Gastrocnemius medialis (tissue), 4 donors: ENCODE data around the gene CCDC91. TPM values are rescaled to one million over a fixed set of nuclear protein-coding genes. Genes with fewer than 3 reads are reported as not detected.

Experiments used
- ATAC-seq, 2 donors: fragments of 150-250 bp; one replicate each; pipeline ENCODE4 v1.9.1; 2016
- DNase-seq, 2 donors: peaks; one replicate each; pipeline ENCODE4 v3.0.0-alpha.2; 2019
- H3K27ac ChIP-seq, 4 donors: fragments of 200-600 bp; sonication (generic); 1 replicate in 1 of 4; 2 replicates in 3 of 4; pipeline ENCODE4 v1.5.1; 2016 to 2018; ENCODE audit warnings: mild to moderate bottlenecking in 2 of 4, moderate library complexity in 1 of 4
- H3K27me3 ChIP-seq, 3 donors: fragments of 200-600 bp; sonication (generic) in 2 of 3; 1 replicate in 1 of 3; 2 replicates in 2 of 3; pipeline versions ENCODE4 v1.5.1 to v1.6.0; 2016 to 2019; ENCODE audit warnings: mild to moderate bottlenecking in 1 of 3, moderate library complexity in 1 of 3
- H3K36me3 ChIP-seq, 2 donors: fragments of 200-600 bp; sonication (generic) in 1 of 2; one replicate each; pipeline ENCODE4 v1.5.1; 2017 to 2018
- H3K4me1 ChIP-seq, 2 donors: fragments of 200-600 bp; sonication (generic) in 1 of 2; one replicate each; pipeline ENCODE4 v1.5.1; 2016 to 2017; ENCODE audit warnings: mild to moderate bottlenecking in 2 of 2
- H3K4me3 ChIP-seq, 4 donors: fragments of 200-600 bp; sonication (generic) in 3 of 4; 1 replicate in 1 of 4; 2 replicates in 3 of 4; pipeline ENCODE4 v1.5.1; 2016 to 2019; ENCODE audit warnings: mild to moderate bottlenecking in 2 of 4
- H3K9me3 ChIP-seq, 3 donors: fragments of 200-600 bp; sonication (generic) in 2 of 3; 1 replicate in 1 of 3; 2 replicates in 2 of 3; pipeline ENCODE4 v1.5.1; 2016 to 2019
- CTCF ChIP-seq, 5 experiments: fragments of 450-650 bp in 3 of 5; fragments of 200-600 bp in 2 of 5; sonication (generic) in 2 of 5; IDR thresholded peaks in 4 of 5; conservative IDR thresholded peaks in 1 of 5; 1 replicate in 4 of 5; 2 replicates in 1 of 5; pipeline ENCODE4 v1.5.1; 2016 to 2019; ENCODE audit warnings: antibody characterized with exemption in 5 of 5, mild to moderate bottlenecking in 3 of 5, moderate library complexity in 3 of 5
- POLR2A ChIP-seq, 2 donors: fragments of 450-650 bp; IDR thresholded peaks; one replicate each; pipeline ENCODE4 v1.6.1; 2017; ENCODE audit warnings: antibody characterized with exemption in 2 of 2, mild to moderate bottlenecking in 2 of 2, moderate library complexity in 2 of 2
- in situ Hi-C, 4 donors: fragments of 200-750 bp; cut with MboI; loops; one replicate each; pipeline versions ENCODE4 v1.15.0 to v1.8.0; 2017; ENCODE audit warnings: low sequenced_read_pairs in 4 of 4
- intact Hi-C: fragments of 100-400 bp; cut with DNase I; formaldehyde crosslinking; loops from one replicate; pipeline ENCODE4 v1.15.1; 2023; ENCODE audit warnings: low total_unique reads
- total RNA-seq, 4 donors: library from RNA; depleted of rRNA; stranded (reverse); fragments of >200 nt; gene quantifications; one replicate each; pipeline versions ENCODE4 v1.1.0 to v1.2.3, GENCODE V29; 2016

CCDC91 gene
- total RNA-seq, 4 donors from 2014 or later = 22.3 to 50.6 (median 36.6) TPM

GRCh38 chr12:28172434-28173030 lies 17.7 kb upstream of the CCDC91 start:
- in situ Hi-C loops = no loop called here
- H3K27me3 ChIP-seq = no peaks in the 10 kb centered on the region
- no peak overlapping the region for H3K4me3 ChIP-seq
- H3K9me3 ChIP-seq = no peaks in the 10 kb centered on the region
- no peak for DNase-seq
- H3K36me3 ChIP-seq = no peaks in the 10 kb centered on the region
- no peak for ATAC-seq
- intact Hi-C loops = no loop called here
- H3K4me1 ChIP-seq = no peaks in the 10 kb centered on the region
- TF ChIP-seq POLR2A (IDR thresholded peaks at IDR 0.05) (no peak), CTCF (IDR thresholded peaks at IDR 0.05 in 4 of 5, conservative IDR thresholded peaks at IDR 0.05 in 1 of 5) (peak in 1 of 5 experiments; percentile 30)
- no peak overlapping the region for H3K27ac ChIP-seq

GRCh38 chr12:28173440-28173839 lies 16.8 kb upstream of the CCDC91 start:
- Histone ChIP-seq H3K4me1 (no peaks in the 10 kb centered on the region), H3K27ac (no peak overlapping the region), H3K4me3 (no peak overlapping the region), H3K27me3 (no peaks in the 10 kb centered on the region), H3K36me3 (no peaks in the 10 kb centered on the region), H3K9me3 (no peaks in the 10 kb centered on the region)
- DNase-seq = no peak
- in situ Hi-C loops = no loop called here
- intact Hi-C loops = no loop called here
- no peak for ATAC-seq
- TF ChIP-seq CTCF (IDR thresholded peaks at IDR 0.05 in 4 of 5, conservative IDR thresholded peaks at IDR 0.05 in 1 of 5) = no peak
- TF ChIP-seq POLR2A (IDR thresholded peaks at IDR 0.05) = no peak

- Histone ChIP-seq H3K4me3 (no peak overlapping the region), H3K9me3 (no peaks in the 10 kb centered on the region), H3K4me1 (no peaks in the 10 kb centered on the region), H3K36me3 (no peaks in the 10 kb centered on the region), H3K27me3 (no peaks in the 10 kb centered on the region), H3K27ac (no peak overlapping the region)
- in situ Hi-C loops = no loop called here
- DNase-seq (no peak), ATAC-seq (no peak)
- no peak for TF ChIP-seq CTCF (IDR thresholded peaks at IDR 0.05 in 4 of 5, conservative IDR thresholded peaks at IDR 0.05 in 1 of 5)
- TF ChIP-seq POLR2A (IDR thresholded peaks at IDR 0.05) = no peak
- intact Hi-C loops = no loop called here
These were observed 15.1 kb upstream of the CCDC91 start for GRCh38 chr12:28175098-28175589.

GRCh38 chr12:28176295-28176694 lies 14.0 kb upstream of the CCDC91 start:
- no peaks in the 10 kb centered on the region for H3K9me3 ChIP-seq
- no peak overlapping the region for H3K4me3 ChIP-seq
- no peak for ATAC-seq
- H3K36me3 ChIP-seq = no peaks in the 10 kb centered on the region
- no peak for TF ChIP-seq CTCF (IDR thresholded peaks at IDR 0.05 in 4 of 5, conservative IDR thresholded peaks at IDR 0.05 in 1 of 5)
- no peak for TF ChIP-seq POLR2A (IDR thresholded peaks at IDR 0.05)
- in situ Hi-C loops (no loop called here), intact Hi-C loops (no loop called here)
- DNase-seq = no peak
- no peaks in the 10 kb centered on the region for H3K27me3 ChIP-seq
- no peaks in the 10 kb centered on the region for H3K4me1 ChIP-seq
- H3K27ac ChIP-seq = no peak overlapping the region

- no peak for TF ChIP-seq POLR2A (IDR thresholded peaks at IDR 0.05)
- TF ChIP-seq CTCF (IDR thresholded peaks at IDR 0.05 in 4 of 5, conservative IDR thresholded peaks at IDR 0.05 in 1 of 5) = no peak
- Histone ChIP-seq H3K9me3 (no peaks in the 10 kb centered on the region), H3K36me3 (no peaks in the 10 kb centered on the region), H3K27me3 (no peaks in the 10 kb centered on the region), H3K4me3 (no peak overlapping the region), H3K4me1 (no peaks in the 10 kb centered on the region), H3K27ac (no peak overlapping the region)
- in situ Hi-C loops = no loop called here
- DNase-seq = no peak
- intact Hi-C loops = no loop called here
- ATAC-seq = no peak
These were observed 12.8 kb upstream of the CCDC91 start for GRCh38 chr12:28177461-28177860.
